ENCODE results near the gene UMODL1.
"Not testable (repeated sequence)": the region's sequence is repeated elsewhere in the genome, so short reads cannot be mapped to it uniquely, and the experiment has no call there.

UMODL1 gene

GRCh38 chr21:42171091-42172053 lies 100.3 kb downstream of the UMODL1 start:
- DNase-seq: no peak

- DNase-seq: no peak
Observed at GRCh38 chr21:42172596-42173483, 101.7 kb downstream of the UMODL1 start.

- DNase-seq: no peak
Observed at GRCh38 chr21:42174173-42174572, 103.1 kb downstream of the UMODL1 start.

- no peak for DNase-seq
Observed at GRCh38 chr21:42175110-42175710, 104.1 kb downstream of the UMODL1 start.

GRCh38 chr21:42176859-42177258 lies 105.7 kb downstream of the UMODL1 start:
- no peak for DNase-seq

GRCh38 chr21:42179316-42179715 lies 108.2 kb downstream of the UMODL1 start:
- DNase-seq: no peak

GRCh38 chr21:42180001-42180400 lies 108.9 kb downstream of the UMODL1 start:
- DNase-seq: not testable (repeated sequence)

GRCh38 chr21:42182713-42183371 lies 111.7 kb downstream of the UMODL1 start:
- DNase-seq: no peak

GRCh38 chr21:42183374-42184266 lies 112.5 kb downstream of the UMODL1 start:
- no peak for DNase-seq

- no peak for DNase-seq
Observed at GRCh38 chr21:42186591-42186990, 115.5 kb downstream of the UMODL1 start.

GRCh38 chr21:42187976-42188653 lies 117.0 kb downstream of the UMODL1 start:
- no peak for DNase-seq

- no peak for DNase-seq
Observed at GRCh38 chr21:42188663-42189062, 117.5 kb downstream of the UMODL1 start.

- DNase-seq: no peak
Observed at GRCh38 chr21:42189431-42189830, 118.3 kb downstream of the UMODL1 start.

- DNase-seq: no peak
Observed at GRCh38 chr21:42189860-42190485, 118.9 kb downstream of the UMODL1 start.

- DNase-seq: no peak
Observed at GRCh38 chr21:42190486-42190863, 119.4 kb downstream of the UMODL1 start.

- no peak for DNase-seq
Observed at GRCh38 chr21:42191064-42191463, 119.9 kb downstream of the UMODL1 start.

- no peak for DNase-seq
Observed at GRCh38 chr21:42191696-42192595, 120.8 kb downstream of the UMODL1 start.
